Heart left ventricle (tissue), 13 donors: ENCODE measurements around the gene ECT2.

Source experiments
- POLR2A ChIP-seq, 2 donors: fragments of 450-650 bp; IDR thresholded peaks; one replicate each; pipeline ENCODE4 v1.6.1; 2017; ENCODE audit warnings: antibody characterized with exemption in 2 of 2, mild to moderate bottlenecking in 2 of 2, moderate library complexity in 2 of 2
- TF ChIP-seq, protein P1 (sequence below), 12 donors: fragments of 200-600 bp; sonication (generic) in 4 of 12; IDR thresholded peaks; one replicate each; pipeline versions ENCODE4 v1.5.0 to v1.8.0; 2018 to 2022; ENCODE audit warnings: antibody characterized with exemption in 12 of 12, mild to moderate bottlenecking in 5 of 12
- donor health status: ischemic (EF 13 %, LVEDD 7.1; RV severe dilation, severe dysfunction).
- donor health status: DM: no; HTN: yes; CAD: no.
- donor health status: DM: no; HTN: no; CAD: no.
- donor health status: ischemic (EF 25% LVEDD 6.9; RV normal size, moderate dysfunction).
- donor health status: ischemic (EF 25% LVEDD 5.7; RV mildly dilated, moderate dysfunction).
- donor health status: ischemic (EF 35%, LVEDD 5.7; RV mildly dilated, moderate dysfunction).
- donor health status: nonischemic (EF 11% LVEDD 7.7; RV severe dilation, severe dysfunction).
- donor health status: DM: yes; HTN: yes; CAD: no.
- donor health status: PGD.
- donor health status: ischemic (EF 29% LVEDD 5.4; RV normal size, mild dysfunction).
- donor health status: nonischemic (EF 23%, LVEDD 6.1; RV moderate dilation, normal function).

DNA sequence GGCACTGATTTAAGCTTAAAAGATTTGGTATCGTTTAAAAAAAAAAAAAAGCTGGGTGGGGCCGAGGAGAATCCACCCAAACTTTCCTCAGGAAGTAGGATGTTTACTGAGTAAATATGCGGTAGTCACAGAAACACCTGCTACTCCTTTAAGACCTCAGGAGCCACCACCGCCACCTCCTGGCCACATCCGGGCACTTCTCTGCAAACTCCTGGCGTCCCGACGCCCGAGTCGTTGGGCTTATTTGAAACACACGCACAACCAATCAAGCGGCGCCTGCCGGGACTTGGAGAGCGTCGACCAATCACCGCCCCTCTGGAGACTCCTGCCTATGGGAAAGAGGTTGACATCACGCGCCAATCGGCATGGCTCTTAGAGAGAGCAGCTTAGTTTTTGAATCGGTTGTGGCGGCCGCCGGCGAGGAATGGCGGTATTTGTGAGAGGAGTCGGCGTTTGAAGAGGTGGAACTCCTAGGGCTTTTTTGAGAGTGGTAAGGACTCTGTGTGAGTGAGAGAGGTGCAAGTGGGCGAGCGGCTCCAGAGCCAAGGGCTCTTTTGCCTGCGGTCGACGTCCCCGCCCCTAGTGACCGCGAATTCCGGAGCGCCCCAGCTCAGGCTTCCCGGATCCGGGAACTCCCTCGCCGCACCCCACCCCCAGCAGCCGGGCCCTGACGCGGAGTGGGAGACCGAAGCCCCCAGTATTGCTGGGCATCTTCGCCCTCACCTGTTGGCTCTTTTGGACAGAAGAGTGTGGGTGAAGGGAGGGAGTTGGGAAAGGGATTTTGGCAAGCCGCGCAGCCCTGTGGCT, at the start of gene ECT2:
- TF ChIP-seq, protein P1, sequence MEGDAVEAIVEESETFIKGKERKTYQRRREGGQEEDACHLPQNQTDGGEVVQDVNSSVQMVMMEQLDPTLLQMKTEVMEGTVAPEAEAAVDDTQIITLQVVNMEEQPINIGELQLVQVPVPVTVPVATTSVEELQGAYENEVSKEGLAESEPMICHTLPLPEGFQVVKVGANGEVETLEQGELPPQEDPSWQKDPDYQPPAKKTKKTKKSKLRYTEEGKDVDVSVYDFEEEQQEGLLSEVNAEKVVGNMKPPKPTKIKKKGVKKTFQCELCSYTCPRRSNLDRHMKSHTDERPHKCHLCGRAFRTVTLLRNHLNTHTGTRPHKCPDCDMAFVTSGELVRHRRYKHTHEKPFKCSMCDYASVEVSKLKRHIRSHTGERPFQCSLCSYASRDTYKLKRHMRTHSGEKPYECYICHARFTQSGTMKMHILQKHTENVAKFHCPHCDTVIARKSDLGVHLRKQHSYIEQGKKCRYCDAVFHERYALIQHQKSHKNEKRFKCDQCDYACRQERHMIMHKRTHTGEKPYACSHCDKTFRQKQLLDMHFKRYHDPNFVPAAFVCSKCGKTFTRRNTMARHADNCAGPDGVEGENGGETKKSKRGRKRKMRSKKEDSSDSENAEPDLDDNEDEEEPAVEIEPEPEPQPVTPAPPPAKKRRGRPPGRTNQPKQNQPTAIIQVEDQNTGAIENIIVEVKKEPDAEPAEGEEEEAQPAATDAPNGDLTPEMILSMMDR (IDR thresholded peaks at IDR 0.05) = peak; percentile 65 to 92 (median 78)
- peak in 1 of 2 donors; percentile 25 for TF ChIP-seq POLR2A (IDR thresholded peaks at IDR 0.05)
